Stimulated activated CD8-positive, alpha-beta memory T cell treated with anti-CD3 and anti-CD28 coated beads, Interleukin-7, amount 100 ng/mL, for 48 hours (primary cell): ENCODE data around the gene TNIP2.

ENCODE experiments used
- DNase-seq, 2 donors: peaks; one replicate each; pipeline ENCODE4 v3.0.0-alpha.2; 2020; ENCODE audit warnings: low read depth in 1 of 2; ENCODE audit errors: extremely low read depth in 1 of 2

The TNIP2 gene

DNA sequence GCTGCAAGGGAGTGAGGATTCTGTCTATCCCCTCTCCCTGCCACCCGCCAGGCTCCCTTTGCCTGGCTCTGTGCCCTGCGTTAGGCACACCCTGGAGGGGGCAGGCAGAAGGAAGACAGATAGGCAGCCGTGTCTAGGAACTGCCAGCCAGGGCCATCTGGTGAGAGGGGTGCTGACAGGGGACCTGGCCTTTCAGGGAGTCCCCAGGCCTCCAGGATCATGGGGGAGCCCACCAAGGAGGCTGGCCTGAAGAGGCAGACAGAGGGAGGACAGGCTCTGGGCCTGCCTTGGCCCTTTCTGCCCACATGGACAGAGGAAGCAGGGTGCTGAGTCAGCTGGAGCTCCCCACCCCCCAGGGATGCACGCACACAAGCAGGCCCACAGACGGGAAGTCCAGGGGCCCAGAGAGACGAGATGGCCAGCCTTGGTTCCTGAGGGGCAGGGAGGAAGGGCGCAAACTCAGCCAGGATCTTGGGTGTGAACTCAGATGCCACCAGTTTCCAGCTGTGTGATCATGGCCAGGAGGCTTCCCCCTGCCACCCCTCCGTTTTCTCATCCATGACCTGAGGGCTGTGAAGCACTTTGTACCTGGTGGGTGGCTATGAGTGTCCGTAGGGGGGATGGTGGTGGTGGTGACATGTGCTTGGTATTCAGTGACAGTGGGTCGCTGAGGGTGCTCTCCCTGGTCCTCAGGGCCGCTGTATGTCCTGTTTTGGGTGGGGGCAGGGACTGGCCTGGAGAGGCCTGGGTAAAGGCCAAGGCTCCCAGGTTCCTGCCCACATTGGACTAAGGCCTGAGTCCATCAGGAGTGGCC, 38.6 kb upstream of the TNIP2 start:
- no peak for DNase-seq

DNA sequence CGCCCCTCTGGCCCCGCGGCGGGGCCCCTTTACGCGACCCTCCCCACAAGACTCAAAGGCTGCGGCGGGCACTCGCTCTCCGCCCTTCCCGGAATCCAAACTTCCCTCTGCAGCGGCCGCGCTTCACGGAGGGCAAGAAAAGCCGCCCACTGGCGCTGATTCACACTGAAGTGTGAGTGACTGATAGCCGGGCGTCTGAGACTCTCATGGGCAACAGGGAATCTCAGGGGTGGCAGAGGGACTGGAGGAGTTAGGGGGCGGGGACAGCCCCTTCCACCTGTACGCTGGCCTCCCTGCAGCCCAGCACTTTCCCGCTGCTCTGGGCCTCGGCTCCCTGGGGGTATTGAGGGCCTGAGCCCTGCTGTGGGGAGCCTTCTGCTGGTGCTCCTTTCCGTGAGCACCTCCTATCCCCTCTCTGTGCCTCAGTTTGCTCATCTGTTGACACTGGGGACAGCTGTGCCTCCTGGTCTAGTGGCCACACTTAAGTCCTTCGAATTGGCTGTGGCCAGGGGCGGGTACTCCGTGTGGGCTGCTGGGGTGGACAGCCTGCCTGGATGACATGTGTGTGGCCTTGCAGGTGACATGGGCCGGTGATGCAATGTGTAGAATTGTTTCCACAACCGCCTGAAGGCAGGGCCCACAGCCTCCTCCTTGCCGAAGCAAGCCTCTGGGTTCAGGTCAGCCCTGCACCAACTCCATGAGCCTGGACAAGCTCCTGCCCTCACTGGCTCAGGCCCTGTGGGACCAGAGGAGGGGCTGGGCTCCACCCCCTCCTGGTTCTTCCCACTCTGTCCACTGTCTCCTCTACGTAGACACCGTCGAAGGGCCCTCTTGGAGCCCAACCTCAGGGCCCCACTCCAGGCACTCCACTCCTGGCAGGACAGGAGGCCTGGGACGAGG, 37.7 kb upstream of the TNIP2 start:
- DNase-seq: peak in 1 of 2 donors; percentile 61

GRCh38 chr4:2792711-2793585, 36.8 kb upstream of the TNIP2 start, which contains the start of gene SH3BP2:
SH3BP2 (plus strand) TSS chr4:2793085; CDS start chr4:2820618, 27,533 bp downstream.
- peak; percentile 53 to 72 for DNase-seq

- no peak for DNase-seq
Observed at GRCh38 chr4:2792396-2792710, 36.2 kb upstream of the TNIP2 start.

DNA sequence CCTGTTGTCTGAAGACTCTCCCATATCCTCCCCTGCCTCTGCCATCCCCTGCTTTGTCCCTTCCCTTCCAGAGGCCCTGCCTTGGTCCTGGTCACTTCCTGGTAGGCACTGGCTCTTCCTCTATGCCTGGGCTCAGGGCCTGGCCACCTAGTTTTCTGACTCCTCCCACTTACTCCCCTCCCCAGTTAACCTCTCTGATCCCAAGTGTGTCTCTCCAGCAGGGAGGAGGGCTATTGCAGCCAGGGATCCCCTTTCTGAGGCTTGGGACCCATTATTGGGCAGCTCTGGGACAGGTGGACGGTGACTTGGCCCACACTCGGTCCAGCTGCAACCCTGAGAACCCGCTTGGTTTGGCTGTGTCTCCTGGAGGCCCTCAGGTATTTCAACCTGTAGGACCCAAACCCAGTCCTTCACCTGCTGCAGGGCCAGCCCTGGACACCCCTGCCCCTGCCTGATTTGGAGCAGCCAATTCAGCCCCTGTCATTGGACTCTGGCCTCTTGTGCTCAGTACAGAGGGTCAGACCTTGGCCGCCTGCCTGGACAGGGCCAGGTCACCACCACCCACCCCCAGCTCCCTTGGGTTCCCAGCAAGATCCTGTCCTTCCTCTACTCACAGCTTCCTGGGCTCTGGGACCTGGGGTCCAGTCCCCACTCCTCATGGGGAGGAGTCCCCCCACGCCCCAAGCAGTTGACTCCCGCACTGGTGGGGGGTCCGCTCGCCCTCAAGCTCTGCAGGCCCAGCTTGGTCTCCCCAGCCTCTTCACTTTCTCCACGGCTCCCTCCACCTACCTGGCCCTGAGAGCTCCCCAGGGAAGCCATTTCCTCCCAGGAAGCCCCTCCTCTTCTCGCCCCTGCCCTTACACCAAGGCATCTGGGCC, 35.6 kb upstream of the TNIP2 start:
- DNase-seq: no peak

DNA sequence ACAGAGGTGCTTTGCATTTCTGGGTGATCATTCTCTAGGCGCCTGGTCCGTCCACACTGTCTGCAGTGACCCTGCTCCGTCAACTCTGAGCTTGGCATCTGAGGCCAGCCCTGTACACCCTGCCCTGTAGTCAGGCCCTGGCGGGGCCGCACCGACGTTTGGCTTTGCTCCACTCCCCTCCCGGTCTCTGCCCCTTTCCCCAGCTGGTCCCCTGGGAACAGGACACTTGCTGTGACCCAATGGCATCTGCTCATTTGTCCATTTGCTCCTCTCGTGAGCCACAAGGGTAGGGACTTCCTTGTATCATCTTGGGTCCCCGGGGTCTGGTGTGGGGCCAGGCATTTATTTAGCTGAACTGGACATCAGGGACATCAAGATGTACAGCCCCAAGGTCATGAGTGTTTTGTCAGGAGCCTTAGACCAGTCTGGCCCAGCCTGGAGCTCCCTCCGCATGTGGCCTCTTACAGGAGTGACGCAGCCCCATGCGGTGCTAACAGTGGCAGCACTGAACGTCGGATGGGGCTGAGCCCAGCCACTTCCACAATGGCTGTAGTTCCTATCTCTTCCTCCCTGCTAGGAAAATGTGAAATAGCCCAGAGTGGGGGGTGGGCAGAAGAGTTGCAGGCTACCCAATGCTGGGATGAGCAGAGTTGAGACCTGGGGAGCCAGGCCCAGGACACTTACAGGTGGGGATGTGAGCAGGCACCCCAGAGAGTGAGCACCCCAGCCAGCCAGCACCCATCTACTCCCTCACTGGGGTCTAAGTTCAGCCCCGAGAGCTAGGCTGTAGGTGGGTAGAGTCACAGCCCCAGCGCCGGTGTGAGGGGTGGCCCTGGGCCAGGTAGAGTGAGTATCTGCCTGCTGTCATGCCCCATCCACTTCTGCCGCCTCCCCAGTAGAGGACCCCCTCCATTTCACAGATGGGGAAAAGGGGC, 34.7 kb upstream of the TNIP2 start:
- DNase-seq: no peak

GRCh38 chr4:2789793-2790582, 33.9 kb upstream of the TNIP2 start:
- no peak for DNase-seq

DNA sequence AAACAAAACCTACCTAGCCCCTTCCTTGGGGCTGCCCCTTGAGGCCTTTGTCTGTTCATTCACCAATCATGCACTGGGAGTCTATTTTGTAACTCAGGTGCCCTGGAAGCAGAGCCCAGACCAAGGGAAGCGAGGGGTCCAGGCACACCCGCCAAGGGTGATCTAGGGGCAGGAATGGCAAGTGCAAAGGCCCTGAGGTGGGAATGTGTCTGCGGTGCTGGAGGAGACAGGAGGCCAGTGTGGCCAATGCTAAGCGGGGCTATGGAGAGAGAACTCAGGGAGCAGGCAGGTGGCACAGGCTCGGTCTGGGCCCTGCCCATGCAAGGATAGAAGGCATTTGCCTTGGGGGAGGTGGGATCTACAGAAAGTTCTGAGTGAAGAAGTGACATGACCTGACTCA, 33.2 kb upstream of the TNIP2 start:
- no peak for DNase-seq

- no peak for DNase-seq
Observed at GRCh38 chr4:2788532-2789103, 32.5 kb upstream of the TNIP2 start.

GRCh38 chr4:2788101-2788500, 32.0 kb upstream of the TNIP2 start:
- no peak for DNase-seq

- DNase-seq: peak in 1 of 2 donors; percentile 39
Observed at GRCh38 chr4:2787230-2788100, 31.3 kb upstream of the TNIP2 start.

GRCh38 chr4:2786794-2787229, 30.7 kb upstream of the TNIP2 start:
- no peak for DNase-seq

- peak in 1 of 2 donors; percentile 68 for DNase-seq
Observed at GRCh38 chr4:2786152-2786671, 30.1 kb upstream of the TNIP2 start.

DNA sequence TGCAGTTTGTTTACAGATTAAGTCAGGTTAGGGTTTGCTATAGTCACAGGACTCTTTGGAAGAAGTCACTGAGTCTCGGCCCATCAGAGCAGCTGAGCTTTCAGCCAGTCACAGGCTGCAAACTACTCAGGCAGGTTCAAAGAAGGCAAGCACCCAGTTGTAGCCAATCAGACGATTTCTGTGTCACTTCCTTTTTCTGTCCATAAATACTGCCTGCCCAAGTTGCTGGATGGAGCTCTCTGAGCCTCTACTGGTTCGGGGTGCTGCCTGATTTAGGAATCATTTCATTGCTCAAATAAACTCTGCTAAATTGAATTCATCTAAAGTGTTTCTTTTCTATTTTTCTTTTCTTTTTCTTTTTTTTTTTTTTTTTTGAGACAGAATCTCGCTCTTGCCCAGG, 29.5 kb upstream of the TNIP2 start:
- DNase-seq: peak in 1 of 2 donors; percentile 34

GRCh38 chr4:2783790-2784189, 27.7 kb upstream of the TNIP2 start:
- DNase-seq: no peak

GRCh38 chr4:2781911-2782310, 25.8 kb upstream of the TNIP2 start:
- DNase-seq: no peak
